Left lung (tissue), 14 donors: ENCODE results near the gene CTPS1. TPM values are rescaled to one million over a fixed set of nuclear protein-coding genes. Genes with fewer than 3 reads are reported as not detected.

Experiments used
- ATAC-seq: fragments of 200-7000 bp; cut with Tn5 transposase; one replicate; pipeline ENCODE4 v1.9.1; 2020; ENCODE audit warnings: moderate library complexity
- DNase-seq, 4 donors: peaks; one replicate each; pipeline ENCODE4 v3.0.0-alpha.2; 2013 to 2020
- H3K27ac ChIP-seq, 2 donors: fragments of 200-600 bp; sonication (generic) in 1 of 2; one replicate each; pipeline versions ENCODE4 v1.5.0 to v1.8.0; 2020 to 2021
- H3K27me3 ChIP-seq, 2 donors: fragments of 200-600 bp; sonication (generic) in 1 of 2; one replicate each; pipeline versions ENCODE4 v1.5.0 to v1.8.0; 2020 to 2021
- H3K36me3 ChIP-seq, 2 donors: fragments of 200-600 bp; sonication (generic) in 1 of 2; one replicate each; pipeline versions ENCODE4 v1.5.0 to v1.8.0; 2020 to 2021
- H3K4me1 ChIP-seq, 2 donors: fragments of 200-600 bp; one replicate each; pipeline ENCODE4 v1.8.0; 2021
- H3K4me3 ChIP-seq, 2 donors: fragments of 200-600 bp; sonication (generic) in 1 of 2; one replicate each; pipeline versions ENCODE4 v1.5.0 to v1.8.0; 2020 to 2021; ENCODE audit warnings: mild to moderate bottlenecking in 1 of 2
- H3K9me3 ChIP-seq, 2 donors: fragments of 200-600 bp; sonication (generic) in 1 of 2; one replicate each; pipeline versions ENCODE4 v1.5.0 to v1.8.0; 2020 to 2021
- intact Hi-C, 2 donors: fragments of 100-400 bp; cut with DNase I; formaldehyde crosslinking; loops; one replicate each; pipeline versions ENCODE4 v1.11.2 to v1.14.2; 2022
- long read RNA-seq, 12 donors: library from polyadenylated mRNA in 2 of 12; unstranded in 2 of 12; transcript quantifications; one replicate each; pipeline ENCODE4 v2.0.0 and lab custom pipeline, GENCODE V29; 2019 to 2026
- polyA plus RNA-seq, 6 donors: library from polyadenylated mRNA; unstranded; fragments of 120-200 nt; gene quantifications; one replicate each; pipeline ENCODE4 v1.2.1, GENCODE V29; 2013; ENCODE audit not compliant: insufficient read length in 6 of 6
- total RNA-seq, 2 donors: library from RNA; stranded (reverse); fragmentation: NEBNext Ultra II Directional; extraction: Animal tissue kit (Norgen Biotek cat#: 25700); gene quantifications; one replicate each; pipeline ENCODE4 v1.2.1, GENCODE V29; 2021
- TF ChIP-seq, protein P1 (sequence below), 2 donors: fragments of 200-600 bp; sonication (generic) in 1 of 2; IDR thresholded peaks; one replicate each; pipeline versions ENCODE4 v1.5.0 to v1.8.0; 2021; ENCODE audit warnings: antibody characterized with exemption in 2 of 2
- donor health status: DM: no; HTN: yes; CAD: no.
- donor health status: DM: no; HTN: no; CAD: no.

CTPS1 gene, protein sequence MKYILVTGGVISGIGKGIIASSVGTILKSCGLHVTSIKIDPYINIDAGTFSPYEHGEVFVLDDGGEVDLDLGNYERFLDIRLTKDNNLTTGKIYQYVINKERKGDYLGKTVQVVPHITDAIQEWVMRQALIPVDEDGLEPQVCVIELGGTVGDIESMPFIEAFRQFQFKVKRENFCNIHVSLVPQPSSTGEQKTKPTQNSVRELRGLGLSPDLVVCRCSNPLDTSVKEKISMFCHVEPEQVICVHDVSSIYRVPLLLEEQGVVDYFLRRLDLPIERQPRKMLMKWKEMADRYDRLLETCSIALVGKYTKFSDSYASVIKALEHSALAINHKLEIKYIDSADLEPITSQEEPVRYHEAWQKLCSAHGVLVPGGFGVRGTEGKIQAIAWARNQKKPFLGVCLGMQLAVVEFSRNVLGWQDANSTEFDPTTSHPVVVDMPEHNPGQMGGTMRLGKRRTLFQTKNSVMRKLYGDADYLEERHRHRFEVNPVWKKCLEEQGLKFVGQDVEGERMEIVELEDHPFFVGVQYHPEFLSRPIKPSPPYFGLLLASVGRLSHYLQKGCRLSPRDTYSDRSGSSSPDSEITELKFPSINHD
- total RNA-seq (10 to 100 TPM; 20.7 to 39.5 TPM), polyA plus RNA-seq (10 to 100 TPM; 19.3 to 29.4 (median 24.1) TPM)
- long read RNA-seq, donor 1, full-length matches to known transcripts: 4 of 4 reads
- long read RNA-seq, donor 1, partial matches to known transcripts: 0 of 4 reads
- long read RNA-seq, donor 1, other reads (novel, unspliced or antisense): 0 of 4 reads
- long read RNA-seq, donor 2, transcript CTPS1-202 (19 exons, 3,201 nt): major isoform, 6 of 7 reads
- long read RNA-seq, donor 2, partial matches to known transcripts: 0 of 7 reads
- long read RNA-seq, donor 2, other reads (novel, unspliced or antisense): 0 of 7 reads
- long read RNA-seq, donor 3, transcript CTPS1-202 (19 exons, 3,201 nt): major isoform, 7 of 7 reads
- long read RNA-seq, donor 3, partial matches to known transcripts: 0 of 7 reads
- long read RNA-seq, donor 3, other reads (novel, unspliced or antisense): 0 of 7 reads
- long read RNA-seq, donor 4, transcript CTPS1-202 (19 exons, 3,201 nt): major isoform, 7 of 10 reads
- long read RNA-seq, donor 4, partial matches to known transcripts: 1 of 10 reads
- long read RNA-seq, donor 4, other reads (novel, unspliced or antisense): 0 of 10 reads
- long read RNA-seq, donor 5, partial matches to known transcripts: 0 of 1 reads
- long read RNA-seq, donor 5, other reads (novel, unspliced or antisense): 0 of 1 reads
- long read RNA-seq, donor 6, partial matches to known transcripts: 16 of 19 reads
- long read RNA-seq, donor 6, other reads (novel, unspliced or antisense): 0 of 19 reads
- long read RNA-seq, donor 7: 0 reads
- long read RNA-seq, donor 8, partial matches to known transcripts: 0 of 3 reads
- long read RNA-seq, donor 8, other reads (novel, unspliced or antisense): 0 of 3 reads
- long read RNA-seq, donor 9: 0 reads
- long read RNA-seq, donor 10, transcript CTPS1-202 (19 exons, 3,201 nt): major isoform, 6 of 8 reads
- long read RNA-seq, donor 10, partial matches to known transcripts: 1 of 8 reads
- long read RNA-seq, donor 10, other reads (novel, unspliced or antisense): 1 of 8 reads
- long read RNA-seq, donor 11, full-length matches to known transcripts: 5 of 5 reads
- long read RNA-seq, donor 11, partial matches to known transcripts: 0 of 5 reads
- long read RNA-seq, donor 11, other reads (novel, unspliced or antisense): 0 of 5 reads
- long read RNA-seq, donor 12, partial matches to known transcripts: 6 of 10 reads
- long read RNA-seq, donor 12, other reads (novel, unspliced or antisense): 0 of 10 reads

DNA sequence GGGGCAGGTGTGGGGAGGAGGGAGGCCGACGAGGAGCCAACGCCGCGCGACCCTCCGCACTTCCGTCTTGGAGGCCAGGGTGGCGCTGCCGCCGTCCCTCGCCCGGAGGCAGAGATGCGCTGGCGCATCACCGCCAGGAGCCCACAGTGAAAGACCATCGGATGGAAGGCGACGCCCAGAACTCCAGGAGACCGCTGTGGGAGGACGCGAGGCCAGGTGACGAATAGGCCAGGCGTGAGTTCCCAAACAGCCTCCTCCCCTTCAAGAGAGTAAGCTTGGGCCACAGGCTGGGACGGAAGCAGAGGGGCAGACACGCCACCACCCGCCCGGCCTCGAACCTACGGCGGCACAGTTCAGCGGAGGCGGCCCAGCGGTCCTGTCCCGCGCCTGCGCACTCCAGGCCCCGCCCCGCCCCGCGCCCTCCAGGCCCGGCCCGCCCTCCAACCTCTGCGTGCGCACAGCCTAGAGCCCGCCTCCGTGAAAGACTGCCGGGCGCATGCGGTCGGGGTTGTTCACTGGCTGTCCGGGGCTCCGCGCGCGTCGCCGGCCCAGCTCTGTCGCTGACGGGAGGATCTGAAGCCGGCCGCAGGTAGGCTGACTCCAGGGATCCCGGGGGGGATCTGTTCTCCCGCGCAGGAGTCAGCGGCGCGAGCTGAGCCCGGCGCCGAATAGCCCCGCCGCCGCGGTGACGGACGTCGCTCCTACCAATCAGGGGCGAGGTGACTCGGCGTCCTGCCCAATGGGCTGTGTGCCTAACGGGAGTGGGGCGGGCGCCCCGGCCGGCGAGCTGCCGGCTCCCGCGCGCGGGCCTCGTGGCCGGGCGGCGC lies at the start of gene CTPS1:
CTPS1 (plus strand) TSS at position 456 of the 827 bp plus-strand sequence. CDS start 3,595 bp downstream, outside the sequence.
- no peaks in the 10 kb centered on the region for H3K27me3 ChIP-seq
- intact Hi-C loops: no loop called here
- no peaks in the 10 kb centered on the region for H3K9me3 ChIP-seq
- H3K27ac ChIP-seq: peak within 1 kb of the TSS; percentile 87 to 90
- peaks cover 13 to 35% of the 10 kb centered on the region in 2 donors for H3K4me1 ChIP-seq
- H3K4me3 ChIP-seq: peak within 1 kb of the TSS; percentile 78 to 81
- ATAC-seq (peak; percentile 94), DNase-seq (peak; percentile 94 to 98 (median 96))
- TF ChIP-seq, protein P1, sequence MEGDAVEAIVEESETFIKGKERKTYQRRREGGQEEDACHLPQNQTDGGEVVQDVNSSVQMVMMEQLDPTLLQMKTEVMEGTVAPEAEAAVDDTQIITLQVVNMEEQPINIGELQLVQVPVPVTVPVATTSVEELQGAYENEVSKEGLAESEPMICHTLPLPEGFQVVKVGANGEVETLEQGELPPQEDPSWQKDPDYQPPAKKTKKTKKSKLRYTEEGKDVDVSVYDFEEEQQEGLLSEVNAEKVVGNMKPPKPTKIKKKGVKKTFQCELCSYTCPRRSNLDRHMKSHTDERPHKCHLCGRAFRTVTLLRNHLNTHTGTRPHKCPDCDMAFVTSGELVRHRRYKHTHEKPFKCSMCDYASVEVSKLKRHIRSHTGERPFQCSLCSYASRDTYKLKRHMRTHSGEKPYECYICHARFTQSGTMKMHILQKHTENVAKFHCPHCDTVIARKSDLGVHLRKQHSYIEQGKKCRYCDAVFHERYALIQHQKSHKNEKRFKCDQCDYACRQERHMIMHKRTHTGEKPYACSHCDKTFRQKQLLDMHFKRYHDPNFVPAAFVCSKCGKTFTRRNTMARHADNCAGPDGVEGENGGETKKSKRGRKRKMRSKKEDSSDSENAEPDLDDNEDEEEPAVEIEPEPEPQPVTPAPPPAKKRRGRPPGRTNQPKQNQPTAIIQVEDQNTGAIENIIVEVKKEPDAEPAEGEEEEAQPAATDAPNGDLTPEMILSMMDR (IDR thresholded peaks at IDR 0.05): peak in 1 of 2 donors; percentile 6
- H3K36me3 ChIP-seq: peaks cover 0 to 10% of the 10 kb centered on the region in 2 donors

DNA sequence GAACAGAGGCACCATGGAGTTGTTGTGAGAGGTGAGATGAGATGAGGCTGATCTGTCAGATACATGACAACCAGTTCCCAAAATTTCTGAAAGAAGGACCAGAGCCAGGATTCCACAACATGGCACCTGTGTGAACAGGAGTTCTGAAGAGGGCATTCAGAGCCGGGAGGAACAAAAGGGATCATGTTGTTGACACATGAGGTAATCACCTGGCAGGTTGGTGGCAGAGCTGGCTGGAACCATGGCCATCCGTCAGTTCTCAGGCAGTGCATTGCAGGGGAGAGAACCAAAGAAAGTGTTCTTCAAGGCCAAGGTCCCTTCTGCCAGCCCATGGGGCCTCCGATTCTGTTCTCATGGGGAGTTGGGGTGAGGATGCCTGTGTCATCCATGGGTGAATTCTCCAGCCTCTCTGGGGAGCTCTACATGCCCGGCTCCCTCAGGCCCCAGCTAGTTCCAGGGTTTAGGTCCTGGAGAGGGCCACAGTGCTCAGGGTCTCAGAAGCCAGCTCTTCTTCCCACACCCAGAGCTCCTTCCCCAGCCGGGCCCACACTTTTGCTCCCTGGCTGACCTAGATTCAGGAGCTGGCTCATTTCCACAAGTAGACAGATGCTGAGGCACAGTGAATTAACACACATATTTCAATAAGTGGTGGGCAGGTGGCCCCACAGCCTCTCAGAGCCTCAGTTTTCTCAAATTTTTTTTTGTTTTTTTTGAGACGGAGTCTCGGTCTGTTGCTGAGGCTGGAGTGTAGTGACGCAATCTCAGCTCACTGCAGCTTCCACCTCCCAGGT lies 49.1 kb upstream of the CTPS1 start:
- no peak overlapping the region for H3K4me3 ChIP-seq
- H3K27ac ChIP-seq: no peak overlapping the region
- no peaks in the 10 kb centered on the region for H3K36me3 ChIP-seq
- H3K4me1 ChIP-seq: no peaks in the 10 kb centered on the region
- DNase-seq (no peak), ATAC-seq (no peak)
- no peaks in the 10 kb centered on the region for H3K9me3 ChIP-seq
- TF ChIP-seq, protein P1 (IDR thresholded peaks at IDR 0.05): no peak
- intact Hi-C loops: no loop called here
- no peaks in the 10 kb centered on the region for H3K27me3 ChIP-seq

DNA sequence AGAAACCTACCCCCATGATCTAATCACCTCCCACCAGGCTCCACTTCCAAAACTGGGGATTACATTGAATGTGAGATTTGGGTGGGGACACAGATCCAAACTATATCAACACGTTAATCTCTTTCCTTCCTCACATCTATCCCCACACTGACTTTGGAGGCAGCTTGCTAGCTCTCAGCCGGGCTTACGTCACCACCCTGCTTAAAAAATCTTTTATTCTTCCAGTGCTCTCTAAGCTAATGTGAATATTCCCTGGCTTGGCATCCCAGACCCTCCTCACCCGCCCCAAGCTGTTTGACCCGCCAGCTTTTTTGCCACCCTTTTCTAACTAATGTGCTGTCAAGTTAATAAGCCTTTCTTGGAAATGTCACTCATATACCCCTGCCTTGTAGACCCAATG lies 47.9 kb upstream of the CTPS1 start:
- DNase-seq (no peak), ATAC-seq (no peak)
- no peaks in the 10 kb centered on the region for H3K9me3 ChIP-seq
- TF ChIP-seq, protein P1 (IDR thresholded peaks at IDR 0.05): no peak
- H3K27me3 ChIP-seq: no peaks in the 10 kb centered on the region
- H3K36me3 ChIP-seq: no peaks in the 10 kb centered on the region
- no peak overlapping the region for H3K4me3 ChIP-seq
- H3K4me1 ChIP-seq: no peaks in the 10 kb centered on the region
- intact Hi-C loops: no loop called here
- peak overlapping the region in 1 of 2 donors; percentile 5 for H3K27ac ChIP-seq
